Activated CD4-positive, alpha-beta memory T cell treated with anti-CD3 and anti-CD28 coated beads, Interleukin-2, amount 10 ng/mL, durations not matched to agents 7 days and 5 days (primary cell): ENCODE results near the gene C2CD4C. TPM values are rescaled to one million over a fixed set of nuclear protein-coding genes. Genes with fewer than 3 reads are reported as not detected.
A peak's percentile ranks its signal among the peaks of the same experiment; 100 is the strongest.
"Not testable (repeated sequence)": the region's sequence is repeated elsewhere in the genome, so short reads cannot be mapped to it uniquely, and the experiment has no call there.

Experiments used
- CTCF ChIA-PET: fragments of 350-600 bp; sonication (Branson Sonifier 250); formaldehyde crosslinking; loops from one replicate; lab custom pipeline; 2021; ENCODE audit warnings: antibody characterized with exemption, inconsistent platforms; lab: Charles Lee
- POLR2A ChIA-PET: fragments of 350-600 bp; sonication (Branson Sonifier 250); formaldehyde crosslinking; loops from one replicate; lab custom pipeline; 2021; ENCODE audit warnings: antibody characterized with exemption; lab: Charles Lee
- DNase-seq: peaks from one replicate; pipeline ENCODE4 v3.0.0-alpha.2; 2020
- H3K27ac Mint-ChIP-seq: one replicate; pipeline ENCODE4 v1.8.0; 2021; ENCODE audit warnings: mild to moderate bottlenecking, mixed read lengths
- H3K27me3 Mint-ChIP-seq: one replicate; pipeline ENCODE4 v1.8.0; 2021; ENCODE audit warnings: mixed read lengths
- H3K36me3 Mint-ChIP-seq: one replicate; pipeline ENCODE4 v1.8.0; 2021; ENCODE audit warnings: low read depth, mixed read lengths
- H3K4me1 Mint-ChIP-seq: one replicate; pipeline ENCODE4 v1.8.0; 2021; ENCODE audit warnings: mixed read lengths
- H3K4me3 Mint-ChIP-seq: one replicate; pipeline ENCODE4 v1.8.0; 2021; ENCODE audit warnings: mild to moderate bottlenecking, mixed read lengths
- H3K9me3 Mint-ChIP-seq: one replicate; pipeline ENCODE4 v1.8.0; 2021; ENCODE audit warnings: mixed read lengths
- total RNA-seq, 2 experiments: library from RNA; stranded (reverse); gene quantifications; one replicate each; pipeline ENCODE4 v1.2.3, GENCODE V29; 2021

C2CD4C gene
- total RNA-seq, 2 experiments from 2014 or later: 0.08 TPM; not detected in 1

GRCh38 chr19:383922-384798, 24.8 kb downstream of the C2CD4C start:
- no peak for DNase-seq
- Mint-ChIP-seq H3K9me3 (no peaks in the 10 kb centered on the region), H3K36me3 (no peaks in the 10 kb centered on the region), H3K4me1 (peaks cover 24% of the 10 kb centered on the region), H3K27ac (no peak overlapping the region), H3K4me3 (no peak overlapping the region), H3K27me3 (peaks cover 47% of the 10 kb centered on the region)
- ChIA-PET POLR2A (no interaction called here), CTCF (interaction anchor here (1.8 to 2.3 kb wide), 2 partner anchors 122 to 127 kb away, joined by 7 to 12 read pairs; no protein-coding TSS in a partner anchor)

GRCh38 chr19:383040-383439, 25.9 kb downstream of the C2CD4C start:
- CTCF ChIA-PET: interaction anchor here (1.0 to 2.3 kb wide), 3 partner anchors 124 to 136 kb away, joined by 5 to 12 read pairs (median 7); no protein-coding TSS in a partner anchor
- H3K36me3 Mint-ChIP-seq: no peaks in the 10 kb centered on the region

GRCh38 chr19:382578-382977, 26.4 kb downstream of the C2CD4C start:
- ChIA-PET CTCF (interaction anchor here (1.0 to 2.3 kb wide), 3 partner anchors 124 to 136 kb away, joined by 5 to 12 read pairs (median 7); no protein-coding TSS in a partner anchor), POLR2A (interaction anchor here (0.9 kb wide), 1 partner anchor 129 kb away, joined by 4 read pairs; no protein-coding TSS in a partner anchor)
- not testable (repeated sequence) for H3K36me3 Mint-ChIP-seq, H3K9me3 Mint-ChIP-seq
- H3K27me3 Mint-ChIP-seq: peaks cover 46% of the 10 kb centered on the region
- H3K4me3 Mint-ChIP-seq: peak overlapping the region; percentile 11
- H3K4me1 Mint-ChIP-seq: peaks cover 26% of the 10 kb centered on the region
- DNase-seq: peak; percentile 52
- peak overlapping the region; percentile 11 for H3K27ac Mint-ChIP-seq

More at GRCh38 chr19:383040-383439, 25.9 kb downstream of the C2CD4C start:
- peaks cover 47% of the 10 kb centered on the region for H3K27me3 Mint-ChIP-seq
- no peak for DNase-seq
- no peak overlapping the region for H3K4me3 Mint-ChIP-seq
- H3K9me3 Mint-ChIP-seq: no peaks in the 10 kb centered on the region
- peaks cover 24% of the 10 kb centered on the region for H3K4me1 Mint-ChIP-seq
- no peak overlapping the region for H3K27ac Mint-ChIP-seq
- POLR2A ChIA-PET: interaction anchor here (0.9 kb wide), 1 partner anchor 128 kb away, joined by 4 read pairs; no protein-coding TSS in a partner anchor

GRCh38 chr19:381901-382300, 27.0 kb downstream of the C2CD4C start:
- H3K36me3 Mint-ChIP-seq, H3K9me3 Mint-ChIP-seq, H3K4me3 Mint-ChIP-seq, DNase-seq, H3K27ac Mint-ChIP-seq: not testable (repeated sequence)
- ChIA-PET POLR2A (interaction anchor here (0.9 kb wide), 1 partner anchor 129 kb away, joined by 4 read pairs; no protein-coding TSS in a partner anchor), CTCF (interaction anchor here (1.0 to 2.3 kb wide), 3 partner anchors 125 to 135 kb away, joined by 5 to 12 read pairs (median 7); no protein-coding TSS in a partner anchor)
- Mint-ChIP-seq H3K4me1 (peaks cover 26% of the 10 kb centered on the region), H3K27me3 (peaks cover 44% of the 10 kb centered on the region)

- POLR2A ChIA-PET: interaction anchor here (1.0 kb wide), 1 partner anchor 108 kb away, joined by 3 read pairs; no protein-coding TSS in a partner anchor
- H3K9me3 Mint-ChIP-seq, H3K36me3 Mint-ChIP-seq, H3K4me3 Mint-ChIP-seq, DNase-seq, H3K27ac Mint-ChIP-seq: not testable (repeated sequence)
- Mint-ChIP-seq H3K27me3 (peaks cover 34% of the 10 kb centered on the region), H3K4me1 (peaks cover 26% of the 10 kb centered on the region)
- CTCF ChIA-PET: interaction anchor here (0.7 kb wide), 1 partner anchor 37 kb away, joined by 3 read pairs; no protein-coding TSS in a partner anchor
Measured at GRCh38 chr19:380618-381219, 28.2 kb downstream of the C2CD4C start.

GRCh38 chr19:379796-380195, 29.2 kb downstream of the C2CD4C start:
- CTCF ChIA-PET: interaction anchor here (0.7 kb wide), 1 partner anchor 36 kb away, joined by 3 read pairs; no protein-coding TSS in a partner anchor
- H3K4me3 Mint-ChIP-seq: no peak overlapping the region
- POLR2A ChIA-PET: interaction anchor here (0.6 to 1.0 kb wide), 2 partner anchors 69 to 109 kb away, joined by 3 read pairs; no protein-coding TSS in a partner anchor
- H3K36me3 Mint-ChIP-seq: no peaks in the 10 kb centered on the region
- peaks cover 26% of the 10 kb centered on the region for H3K4me1 Mint-ChIP-seq
- DNase-seq: no peak
- H3K9me3 Mint-ChIP-seq: no peaks in the 10 kb centered on the region
- no peak overlapping the region for H3K27ac Mint-ChIP-seq
- peaks cover 25% of the 10 kb centered on the region for H3K27me3 Mint-ChIP-seq

GRCh38 chr19:378706-379105, 30.2 kb downstream of the C2CD4C start:
- ChIA-PET POLR2A (no interaction called here), CTCF (no interaction called here)
- H3K27me3 Mint-ChIP-seq: peaks cover 15% of the 10 kb centered on the region
- no peak overlapping the region for H3K4me3 Mint-ChIP-seq
- no peak for DNase-seq
- H3K27ac Mint-ChIP-seq: no peak overlapping the region
- peaks cover 17% of the 10 kb centered on the region for H3K4me1 Mint-ChIP-seq
- no peaks in the 10 kb centered on the region for H3K9me3 Mint-ChIP-seq
- H3K36me3 Mint-ChIP-seq: no peaks in the 10 kb centered on the region

GRCh38 chr19:377801-378581, 31.0 kb downstream of the C2CD4C start:
- peaks cover 9% of the 10 kb centered on the region for H3K27me3 Mint-ChIP-seq
- H3K9me3 Mint-ChIP-seq: no peaks in the 10 kb centered on the region
- DNase-seq: no peak
- no peak overlapping the region for H3K27ac Mint-ChIP-seq
- H3K4me3 Mint-ChIP-seq: no peak overlapping the region
- POLR2A ChIA-PET: no interaction called here
- CTCF ChIA-PET: no interaction called here
- no peaks in the 10 kb centered on the region for H3K36me3 Mint-ChIP-seq
- H3K4me1 Mint-ChIP-seq: peaks cover 12% of the 10 kb centered on the region

GRCh38 chr19:376111-376470, 32.9 kb downstream of the C2CD4C start:
- ChIA-PET CTCF (no interaction called here), POLR2A (no interaction called here)
- Mint-ChIP-seq H3K9me3 (no peaks in the 10 kb centered on the region), H3K27ac (no peak overlapping the region), H3K4me1 (peaks cover 4% of the 10 kb centered on the region), H3K27me3 (peaks cover 4% of the 10 kb centered on the region), H3K36me3 (no peaks in the 10 kb centered on the region), H3K4me3 (no peak overlapping the region)
- no peak for DNase-seq

- peaks cover 3% of the 10 kb centered on the region for H3K27me3 Mint-ChIP-seq
- H3K4me3 Mint-ChIP-seq: no peak overlapping the region
- no peaks in the 10 kb centered on the region for H3K36me3 Mint-ChIP-seq
- DNase-seq: no peak
- no peak overlapping the region for H3K27ac Mint-ChIP-seq
- POLR2A ChIA-PET: no interaction called here
- H3K4me1 Mint-ChIP-seq: peaks cover 3% of the 10 kb centered on the region
- no peaks in the 10 kb centered on the region for H3K9me3 Mint-ChIP-seq
- CTCF ChIA-PET: no interaction called here
Measured at GRCh38 chr19:375395-376110, 33.4 kb downstream of the C2CD4C start.

- Mint-ChIP-seq H3K27me3 (no peaks in the 10 kb centered on the region), H3K27ac (no peak overlapping the region), H3K36me3 (no peaks in the 10 kb centered on the region), H3K4me3 (no peak overlapping the region), H3K4me1 (peaks cover 2% of the 10 kb centered on the region), H3K9me3 (no peaks in the 10 kb centered on the region)
- CTCF ChIA-PET: no interaction called here
- POLR2A ChIA-PET: no interaction called here
- no peak for DNase-seq
Measured at GRCh38 chr19:374886-375235, 34.1 kb downstream of the C2CD4C start.
